SK-N-SH (cell line): Measurements from ENCODE around the gene AMPH. TPM values are rescaled to one million over a fixed set of nuclear protein-coding genes. Genes with fewer than 3 reads are reported as not detected.

ENCODE experiments used
- CTCF ChIA-PET: fragments of 300-600, 350-600 bp; formaldehyde crosslinking; extraction: SDS; loops from one replicate; lab custom pipeline; 2021; lab: Yijun Ruan, JAX
- POLR2A ChIA-PET: fragments of 350-600 bp; sonication (Branson Sonifier 250); formaldehyde crosslinking; extraction: SDS; loops from one replicate; lab custom pipeline; 2020; ENCODE audit warnings: antibody characterized with exemption, inconsistent platforms; lab: Yijun Ruan, JAX
- DNase-seq: peaks from one replicate; pipeline ENCODE4 v3.0.0; 2012
- H2AFZ ChIP-seq: fragments of 200-600 bp; sonication (generic); 2 replicates; pipeline ENCODE4 v1.8.1; 2016; ENCODE audit warnings: antibody characterized with exemption, mild to moderate bottlenecking, low read depth
- H3F3A ChIP-seq: fragments of 200-600 bp; sonication (generic); replicated peaks from 2 replicates; pipeline ENCODE3; 2016; ENCODE audit warnings: antibody characterized with exemption, mild to moderate bottlenecking; ENCODE audit not compliant: insufficient read depth
- H3K27ac ChIP-seq, 2 experiments: fragments of 200-500 bp in 1 of 2; fragments of 200-600 bp in 1 of 2; sonication (Bioruptor generic) in 1 of 2; sonication (generic), shearing (Covaris generic) in 1 of 2; 2 replicates each; pipeline versions ENCODE4 v1.5.1 to v1.6.1; 2014 to 2016; ENCODE audit warnings: low read depth in 2 of 2, inconsistent platforms in 1 of 2, low read length in 1 of 2, mild to moderate bottlenecking in 1 of 2, mixed read lengths in 1 of 2
- H3K27me3 ChIP-seq: fragments of 200-600 bp; sonication (generic), shearing (Covaris generic); 2 replicates; pipeline ENCODE4 v1.6.1; 2016; ENCODE audit warnings: mixed run types; ENCODE audit not compliant: insufficient read depth
- H3K36me3 ChIP-seq, 2 experiments: fragments of 200-500 bp in 1 of 2; fragments of 200-600 bp in 1 of 2; sonication (Bioruptor generic) in 1 of 2; sonication (generic) in 1 of 2; replicated peaks in 1 of 2; 2 replicates each; pipeline versions ENCODE3 to v1.5.1; 2014 to 2016; ENCODE audit warnings: low read length in 1 of 2, mild to moderate bottlenecking in 1 of 2; ENCODE audit not compliant: insufficient read depth in 2 of 2, control insufficient read depth in 1 of 2
- H3K4me1 ChIP-seq, 2 experiments: fragments of 200-500 bp in 1 of 2; fragments of 200-600 bp in 1 of 2; sonication (Bioruptor generic) in 1 of 2; sonication (generic), shearing (Covaris generic) in 1 of 2; 2 replicates each; pipeline versions ENCODE4 v1.5.1 to v1.6.1; 2014 to 2016; ENCODE audit warnings: low read depth in 1 of 2, low read length in 1 of 2, mixed run types in 1 of 2; ENCODE audit not compliant: insufficient read depth in 2 of 2, control insufficient read depth in 1 of 2
- H3K4me2 ChIP-seq: fragments of 200-600 bp; sonication (generic), shearing (Covaris generic); 2 replicates; pipeline ENCODE4 v1.6.1; 2017; ENCODE audit warnings: mixed run types
- H3K4me3 ChIP-seq, 2 experiments: fragments of 200-500 bp in 1 of 2; fragments of 200-600 bp in 1 of 2; sonication (Bioruptor generic) in 1 of 2; sonication (generic), shearing (Covaris generic) in 1 of 2; 2 replicates each; pipeline versions ENCODE4 v1.5.1 to v1.8.1; 2014 to 2016; ENCODE audit warnings: low read depth in 2 of 2, inconsistent platforms in 1 of 2, low read length in 1 of 2, mild to moderate bottlenecking in 1 of 2, mixed read lengths in 1 of 2, moderate library complexity in 1 of 2
- H3K79me2 ChIP-seq: fragments of 200-600 bp; sonication (generic); 2 replicates; pipeline ENCODE4 v1.8.1; 2017; ENCODE audit warnings: mild to moderate bottlenecking; ENCODE audit not compliant: insufficient read depth
- H3K9ac ChIP-seq: fragments of 200-600 bp; sonication (generic); 2 replicates; pipeline ENCODE4 v1.6.1; 2017; ENCODE audit warnings: mixed run types
- H3K9me2 ChIP-seq: fragments of 200-600 bp; sonication (generic); 2 replicates; pipeline ENCODE4 v1.6.1; 2017; ENCODE audit warnings: mixed run types
- H3K9me3 ChIP-seq: fragments of 200-600 bp; sonication (generic); 2 replicates; pipeline ENCODE4 v1.6.1; 2017; ENCODE audit warnings: mixed run types, mild to moderate bottlenecking, moderate library complexity
- H4K20me1 ChIP-seq: fragments of 200-600 bp; sonication (generic); 2 replicates; pipeline ENCODE4 v1.6.1; 2017; ENCODE audit warnings: mild to moderate bottlenecking, mixed run types; ENCODE audit not compliant: insufficient read depth
- CHD2 ChIP-seq: fragments of 150-350 bp; IDR thresholded peaks from 2 replicates; pipeline ENCODE4 v1.6.1; 2018; ENCODE audit warnings: low read length; ENCODE audit not compliant: partially characterized antibody
- ELF1 ChIP-seq: IDR thresholded peaks from 2 replicates; pipeline ENCODE4 v1.4.0; 2012
- EP300 ChIP-seq, 2 experiments: IDR thresholded peaks; 2 replicates each; pipeline versions ENCODE4 v1.4.0 to v1.6.1; 2012; ENCODE audit warnings: borderline replicate concordance in 1 of 2, low read depth in 1 of 2, low read length in 1 of 2
- EZH2phosphoT487 ChIP-seq: fragments of 200-600 bp; sonication (generic); IDR thresholded peaks from 2 replicates; pipeline ENCODE4 v1.6.1; 2017; ENCODE audit warnings: low read depth, mixed run types, mild to moderate bottlenecking, antibody characterized with exemption, moderate library complexity, borderline replicate concordance
- FOSL2 ChIP-seq: IDR thresholded peaks from 2 replicates; pipeline ENCODE4 v1.4.0; 2012; ENCODE audit warnings: low read depth, mild to moderate bottlenecking, moderate library complexity, borderline replicate concordance
- FOXJ3 ChIP-seq: sonication (generic); formaldehyde crosslinking; IDR thresholded peaks from 2 replicates; pipeline ENCODE4 v1.5.1; 2020; ENCODE audit warnings: mild to moderate bottlenecking, missing genetic modification reagents
- GABPA ChIP-seq: IDR thresholded peaks from 2 replicates; pipeline ENCODE4 v1.4.0; 2012; ENCODE audit warnings: low read depth, mild to moderate bottlenecking
- JUND ChIP-seq: IDR thresholded peaks from 2 replicates; pipeline ENCODE4 v1.4.0; 2012
- MEF2A ChIP-seq: IDR thresholded peaks from 2 replicates; pipeline ENCODE4 v1.4.0; 2012; ENCODE audit warnings: low read depth, borderline replicate concordance
- MXI1 ChIP-seq: IDR thresholded peaks from 2 replicates; pipeline ENCODE4 v1.6.1; 2012; ENCODE audit warnings: mild to moderate bottlenecking, low read depth, low read length, improper control_type of control experiment
- NFIC ChIP-seq: IDR thresholded peaks from 2 replicates; pipeline ENCODE4 v1.4.0; 2012; ENCODE audit warnings: borderline replicate concordance
- POLR2AphosphoS5 ChIP-seq: IDR thresholded peaks from 2 replicates; pipeline ENCODE4 v1.6.1; 2012; ENCODE audit warnings: low read depth, low read length
- RCOR1 ChIP-seq: fragments of 150-350 bp; IDR thresholded peaks from 2 replicates; pipeline ENCODE4 v1.6.1; 2017; ENCODE audit warnings: antibody characterized with exemption, low read length
- RFX5 ChIP-seq: IDR thresholded peaks from 2 replicates; pipeline ENCODE4 v1.6.1; 2012; ENCODE audit warnings: mild to moderate bottlenecking, improper control_type of control experiment, low read length
- RXRA ChIP-seq: IDR thresholded peaks from 2 replicates; pipeline ENCODE4 v1.4.0; 2012; ENCODE audit warnings: low read depth, mild to moderate bottlenecking, borderline replicate concordance
- YY1 ChIP-seq: IDR thresholded peaks from 2 replicates; pipeline ENCODE4 v1.4.0; 2012; ENCODE audit warnings: low read depth, mild to moderate bottlenecking
- WGBS: methylation state at CpG from one replicate; pipeline ENCODE4 v1.1.6; 2017; ENCODE audit warnings: low lambda C conversion rate; 5-methylcytosine and 5-hydroxymethylcytosine counted together
- polyA plus RNA-seq, 3 experiments: library from polyadenylated mRNA; depleted of rRNA; stranded (reverse); fragments of >200 nt; gene quantifications; 2 replicates each; pipeline ENCODE4 v1.2.3, GENCODE V29; 2012
- TF ChIP-seq, protein P1 (sequence below): IDR thresholded peaks from 2 replicates; pipeline ENCODE4 v1.4.0; 2012; ENCODE audit warnings: low read depth, borderline replicate concordance
- TF ChIP-seq, protein P2 (sequence below): fragments of 200-600 bp; sonication (generic); IDR thresholded peaks from 2 replicates; pipeline ENCODE4 v1.6.1; 2017; ENCODE audit warnings: antibody characterized with exemption, mild to moderate bottlenecking, moderate library complexity
- TF ChIP-seq, protein P3 (sequence below): fragments of 150-350 bp; IDR thresholded peaks from 2 replicates; pipeline ENCODE4 v1.6.1; 2016; ENCODE audit warnings: mild to moderate bottlenecking, low read depth, low read length

Gene AMPH
- polyA plus RNA-seq, 1 of the 3 experiments (the other 2 are of a cell fraction) = 0.08 TPM

DNA sequence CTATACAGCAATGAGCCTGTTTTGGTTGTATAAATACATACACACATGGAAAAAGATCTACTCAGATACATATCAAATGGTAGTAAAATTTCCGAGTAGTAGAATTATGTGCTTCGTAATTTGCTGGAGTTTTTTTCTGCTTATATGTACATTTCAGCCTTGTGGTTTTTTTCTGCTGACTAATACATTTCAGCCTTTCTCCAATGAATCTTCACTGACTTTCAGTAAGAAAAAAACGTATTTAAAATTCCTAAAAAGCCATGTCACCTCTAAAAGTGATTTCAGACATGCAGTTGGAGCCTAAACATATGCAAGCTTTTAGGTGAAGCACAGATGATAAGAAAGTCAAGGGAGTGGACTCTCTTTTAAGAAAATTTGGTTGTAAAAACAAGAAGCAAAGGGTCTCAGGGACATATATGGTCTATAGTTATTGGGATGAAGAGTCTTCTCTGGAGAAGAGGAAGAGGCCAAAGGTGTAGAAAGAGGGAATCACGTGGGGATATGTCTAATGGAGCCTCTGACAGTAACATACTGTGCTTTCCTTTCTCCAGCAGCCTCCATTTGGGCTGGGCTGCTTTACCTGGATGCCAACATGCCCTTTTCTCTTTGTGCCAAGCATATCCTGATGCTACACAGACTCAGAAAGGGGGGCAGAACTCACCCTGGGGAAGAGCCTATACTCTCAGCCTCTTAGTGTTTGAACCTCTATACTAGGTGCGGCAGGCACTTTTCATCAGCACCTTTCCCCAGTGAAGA lies 2.4 kb downstream of the AMPH start:
- no peak for DNase-seq
- Histone ChIP-seq H4K20me1 (no peaks in the 10 kb centered on the region), H3F3A (no peaks in the 10 kb centered on the region), H3K36me3 (no peaks in the 10 kb centered on the region), H2AFZ (no peak overlapping the region), H3K79me2 (no peaks in the 10 kb centered on the region), H3K9ac (no peak overlapping the region), H3K9me2 (no peaks in the 10 kb centered on the region), H3K27me3 (peaks cover 37% of the 10 kb centered on the region), H3K4me3 (no peak overlapping the region), H3K4me2 (no peak overlapping the region), H3K9me3 (peaks cover 8% of the 10 kb centered on the region; the same call in 1 of the 2 replicates), H3K27ac (no peak overlapping the region), H3K4me1 (no peaks in the 10 kb centered on the region; a peak in 1 of 4 replicates)
- 35% methylated on average over 5 of the region's 5 CpGs for WGBS
- POLR2A ChIA-PET = no interaction called here
- CTCF ChIA-PET = interaction anchor here (0.9 to 1.1 kb wide), 2 partner anchors 37 to 825 kb away, joined by 3 read pairs; no protein-coding TSS in a partner anchor
- TF ChIP-seq, protein P1, sequence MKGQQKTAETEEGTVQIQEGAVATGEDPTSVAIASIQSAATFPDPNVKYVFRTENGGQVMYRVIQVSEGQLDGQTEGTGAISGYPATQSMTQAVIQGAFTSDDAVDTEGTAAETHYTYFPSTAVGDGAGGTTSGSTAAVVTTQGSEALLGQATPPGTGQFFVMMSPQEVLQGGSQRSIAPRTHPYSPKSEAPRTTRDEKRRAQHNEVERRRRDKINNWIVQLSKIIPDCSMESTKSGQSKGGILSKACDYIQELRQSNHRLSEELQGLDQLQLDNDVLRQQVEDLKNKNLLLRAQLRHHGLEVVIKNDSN = no peak
- TF ChIP-seq EP300 (IDR thresholded peaks at IDR 0.05; ENCODE audit: borderline replicate concordance in 1 of 2, low read depth in 1 of 2, low read length in 1 of 2) = no peak
- TF ChIP-seq CHD2 = no peak
- TF ChIP-seq ELF1 = no peak

DNA sequence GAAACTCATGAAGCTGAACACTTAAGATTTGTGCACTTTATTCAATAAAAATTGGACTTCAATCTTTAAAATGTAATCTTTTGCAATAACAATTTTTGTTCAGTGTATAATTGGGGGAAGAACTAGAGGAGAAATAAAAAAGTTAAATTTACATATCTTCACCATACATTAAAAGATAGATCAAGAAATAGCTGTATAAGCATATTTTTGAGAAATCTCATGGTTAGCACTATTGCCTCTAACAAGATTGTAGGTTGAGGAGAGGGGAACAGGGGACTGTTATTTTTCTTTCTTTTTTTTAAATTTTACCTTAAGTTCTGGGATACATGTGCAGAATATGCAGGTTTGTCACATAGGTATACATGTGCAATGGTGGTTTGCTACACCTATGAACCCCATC lies 5.3 kb downstream of the AMPH start:
- no peak overlapping the region for H2AFZ ChIP-seq
- no peaks in the 10 kb centered on the region for H3K36me3 ChIP-seq
- H3K9me3 ChIP-seq = peaks cover 8% of the 10 kb centered on the region; the same call in 1 of the 2 replicates
- H3K4me1 ChIP-seq = no peaks in the 10 kb centered on the region; a peak in 1 of 4 replicates
- no peak overlapping the region for H3K9ac ChIP-seq
- no peak overlapping the region for H3K4me3 ChIP-seq
- ChIA-PET POLR2A (no interaction called here), CTCF (no interaction called here)
- no peaks in the 10 kb centered on the region for H3K79me2 ChIP-seq
- no peak overlapping the region for H3K27ac ChIP-seq
- no peaks in the 10 kb centered on the region for H3K9me2 ChIP-seq
- H4K20me1 ChIP-seq = no peaks in the 10 kb centered on the region
- TF ChIP-seq NFIC (no peak), GABPA (no peak), ELF1 (no peak), FOSL2 (no peak), EP300 (IDR thresholded peaks at IDR 0.05; ENCODE audit: borderline replicate concordance in 1 of 2, low read depth in 1 of 2, low read length in 1 of 2) (no peak), JUND (no peak), EZH2phosphoT487 (no peak), RXRA (no peak), POLR2AphosphoS5 (no peak), RCOR1 (no peak), RFX5 (no peak), FOXJ3 (CRISPR knock-in tag) (no peak), MEF2A (no peak), MXI1 (no peak), YY1 (no peak)
- TF ChIP-seq, protein P1 = no peak
- TF ChIP-seq, protein P2, sequence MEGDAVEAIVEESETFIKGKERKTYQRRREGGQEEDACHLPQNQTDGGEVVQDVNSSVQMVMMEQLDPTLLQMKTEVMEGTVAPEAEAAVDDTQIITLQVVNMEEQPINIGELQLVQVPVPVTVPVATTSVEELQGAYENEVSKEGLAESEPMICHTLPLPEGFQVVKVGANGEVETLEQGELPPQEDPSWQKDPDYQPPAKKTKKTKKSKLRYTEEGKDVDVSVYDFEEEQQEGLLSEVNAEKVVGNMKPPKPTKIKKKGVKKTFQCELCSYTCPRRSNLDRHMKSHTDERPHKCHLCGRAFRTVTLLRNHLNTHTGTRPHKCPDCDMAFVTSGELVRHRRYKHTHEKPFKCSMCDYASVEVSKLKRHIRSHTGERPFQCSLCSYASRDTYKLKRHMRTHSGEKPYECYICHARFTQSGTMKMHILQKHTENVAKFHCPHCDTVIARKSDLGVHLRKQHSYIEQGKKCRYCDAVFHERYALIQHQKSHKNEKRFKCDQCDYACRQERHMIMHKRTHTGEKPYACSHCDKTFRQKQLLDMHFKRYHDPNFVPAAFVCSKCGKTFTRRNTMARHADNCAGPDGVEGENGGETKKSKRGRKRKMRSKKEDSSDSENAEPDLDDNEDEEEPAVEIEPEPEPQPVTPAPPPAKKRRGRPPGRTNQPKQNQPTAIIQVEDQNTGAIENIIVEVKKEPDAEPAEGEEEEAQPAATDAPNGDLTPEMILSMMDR = no peak
- TF ChIP-seq, protein P3, sequence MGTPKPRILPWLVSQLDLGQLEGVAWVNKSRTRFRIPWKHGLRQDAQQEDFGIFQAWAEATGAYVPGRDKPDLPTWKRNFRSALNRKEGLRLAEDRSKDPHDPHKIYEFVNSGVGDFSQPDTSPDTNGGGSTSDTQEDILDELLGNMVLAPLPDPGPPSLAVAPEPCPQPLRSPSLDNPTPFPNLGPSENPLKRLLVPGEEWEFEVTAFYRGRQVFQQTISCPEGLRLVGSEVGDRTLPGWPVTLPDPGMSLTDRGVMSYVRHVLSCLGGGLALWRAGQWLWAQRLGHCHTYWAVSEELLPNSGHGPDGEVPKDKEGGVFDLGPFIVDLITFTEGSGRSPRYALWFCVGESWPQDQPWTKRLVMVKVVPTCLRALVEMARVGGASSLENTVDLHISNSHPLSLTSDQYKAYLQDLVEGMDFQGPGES = no peak
- DNase-seq = no peak
- no peaks in the 10 kb centered on the region for H3F3A ChIP-seq
- H3K27me3 ChIP-seq = peaks cover 16% of the 10 kb centered on the region
- H3K4me2 ChIP-seq = no peak overlapping the region
